Endothelial cell of umbilical vein (primary cell): Measurements from ENCODE around the gene DAB2. TPM values are rescaled to one million over a fixed set of nuclear protein-coding genes. Genes with fewer than 3 reads are reported as not detected.

Source experiments
- BruUV-seq: library from RNA; stranded (reverse); fragments of 400-500 nt; replicated peaks from 2 replicates; lab custom pipeline; 2021; lab: Mats Ljungman, UMichigan
- CTCF ChIA-PET: fragments of 300-600, 350-600 bp; sonication (Branson Sonifier 250); formaldehyde crosslinking; loops from one replicate; lab custom pipeline; 2021; ENCODE audit warnings: antibody characterized with exemption, inconsistent platforms; lab: Charles Lee
- POLR2A ChIA-PET: fragments of 300-600, 350-600 bp; sonication (Branson Sonifier 250); formaldehyde crosslinking; loops from one replicate; lab custom pipeline; 2021; ENCODE audit warnings: antibody characterized with exemption, inconsistent platforms; lab: Charles Lee
- DNase-seq: peaks from one replicate; pipeline ENCODE4 v3.0.0-alpha.2; 2011; ENCODE audit warnings: low read depth, low spot score
- FAIRE-seq: peaks from 2 replicates; lab custom pipeline; 2011; peaks lifted over from hg19 to GRCh38; lab: Jason Lieb, UNC
- H2AFZ ChIP-seq: 2 replicates; pipeline ENCODE4 v1.6.0; 2012; ENCODE audit warnings: low read depth, low read length, control low read depth, inconsistent platforms
- H3K27ac ChIP-seq: 2 replicates; pipeline ENCODE4 v1.5.1; 2011; ENCODE audit warnings: low read depth, mild to moderate bottlenecking, control low read depth, low read length, moderate library complexity; ENCODE audit not compliant: insufficient read depth
- H3K27me3 ChIP-seq, 2 experiments: 2 replicates each; pipeline versions ENCODE4 v1.6.0 to v1.6.1; 2011; ENCODE audit warnings: low read length in 2 of 2, mixed read lengths in 1 of 2; ENCODE audit not compliant: control insufficient read depth in 2 of 2, insufficient read depth in 2 of 2
- H3K36me3 ChIP-seq, 2 experiments: 2 replicates in 1 of 2; 3 replicates in 1 of 2; pipeline ENCODE4 v1.5.1; 2011; ENCODE audit warnings: low read length in 2 of 2, mild to moderate bottlenecking in 1 of 2, moderate library complexity in 1 of 2; ENCODE audit not compliant: control insufficient read depth in 2 of 2, insufficient read depth in 2 of 2; ENCODE audit errors: extremely low read depth in 1 of 2
- H3K4me1 ChIP-seq: 3 replicates; pipeline ENCODE4 v1.5.1; 2011; ENCODE audit warnings: mild to moderate bottlenecking, low read length; ENCODE audit not compliant: control insufficient read depth, insufficient read depth; ENCODE audit errors: extremely low read depth
- H3K4me2 ChIP-seq: 2 replicates; pipeline ENCODE4 v1.6.1; 2011; ENCODE audit warnings: low read length, control low read depth, mixed read lengths; ENCODE audit not compliant: insufficient read depth
- H3K4me3 ChIP-seq, 3 experiments: fragments of 200-600 bp in 1 of 3; sonication (generic), shearing (Covaris generic) in 1 of 3; replicated peaks in 1 of 3; 2 replicates each; pipeline ENCODE4 v1.5.1; 2011 to 2016; ENCODE audit warnings: control low read depth in 3 of 3, low read length in 3 of 3, mild to moderate bottlenecking in 2 of 3, inconsistent platforms in 1 of 3, low read depth in 1 of 3, moderate library complexity in 1 of 3; ENCODE audit not compliant: insufficient read depth in 1 of 3
- H3K79me2 ChIP-seq: 2 replicates; pipeline ENCODE4 v1.6.0; 2012; ENCODE audit warnings: low read length, inconsistent platforms; ENCODE audit not compliant: control insufficient read depth, insufficient read depth
- H3K9ac ChIP-seq: replicated peaks from 2 replicates; pipeline ENCODE3; 2011; ENCODE audit warnings: low read length, control low read depth; ENCODE audit not compliant: insufficient read depth; ENCODE audit errors: extremely low read depth
- H3K9me1 ChIP-seq: replicated peaks from 3 replicates; pipeline ENCODE4 v1.6.0; 2011; ENCODE audit warnings: mild to moderate bottlenecking, low read length; ENCODE audit not compliant: control insufficient read depth, insufficient read depth; ENCODE audit errors: extremely low read depth
- H3K9me3 ChIP-seq: replicated peaks from 2 replicates; pipeline ENCODE4 v1.5.1; 2012; ENCODE audit warnings: low read length, inconsistent platforms; ENCODE audit not compliant: control insufficient read depth, insufficient read depth
- H4K20me1 ChIP-seq: replicated peaks from 2 replicates; pipeline ENCODE3; 2011; ENCODE audit warnings: mild to moderate bottlenecking, low read length; ENCODE audit not compliant: control insufficient read depth, insufficient read depth; ENCODE audit errors: extremely low read depth
- EZH2 ChIP-seq: IDR thresholded peaks from 2 replicates; pipeline ENCODE4 v1.6.1; 2012; ENCODE audit warnings: borderline replicate concordance, low read depth, mild to moderate bottlenecking, moderate library complexity, low read length, inconsistent platforms; ENCODE audit not compliant: severe bottlenecking
- MAX ChIP-seq: IDR thresholded peaks from 2 replicates; pipeline ENCODE4 v1.6.1; 2011; ENCODE audit not compliant: insufficient read depth, insufficient read length
- POLR2A ChIP-seq: IDR thresholded peaks from 2 replicates; pipeline ENCODE4 v1.6.1; 2012; ENCODE audit warnings: low read depth, mild to moderate bottlenecking, control low read depth, low read length
- dilution Hi-C: fragments of 300-500 bp; cut with MboI; formaldehyde crosslinking; loops from one replicate; pipeline ENCODE4 v1.15.0; 2019; ENCODE audit warnings: low sequenced_read_pairs; ENCODE audit not compliant: extremely low pct_ligation_motif_present
- intact Hi-C: fragments of 100-400 bp; cut with micrococcal nuclease; formaldehyde crosslinking; loops from one replicate; pipeline ENCODE4 v1.10.0; 2022
- polyA plus RNA-seq, 4 experiments: library from polyadenylated mRNA; depleted of rRNA in 3 of 4; stranded (reverse) in 3 of 4; unstranded in 1 of 4; fragments of >200 nt; gene quantifications; 2 replicates each; pipeline versions ENCODE4 v1.2.1 to v1.2.3, GENCODE V29; 2011 to 2012; ENCODE audit warnings: missing spikeins in 1 of 4
- total RNA-seq: library from RNA; stranded (reverse); gene quantifications from 2 replicates; pipeline ENCODE4 v1.2.3, GENCODE V29; 2021
- TF ChIP-seq, protein P1 (sequence below), 2 donors: IDR thresholded peaks; 1 replicate in 1 of 2; 2 replicates in 1 of 2; pipeline ENCODE4 v1.5.1; 2011; ENCODE audit warnings: low read length in 2 of 2, mild to moderate bottlenecking in 2 of 2, moderate library complexity in 2 of 2, control low read depth in 1 of 2, inconsistent platforms in 1 of 2, low read depth in 1 of 2; ENCODE audit not compliant: insufficient read depth in 1 of 2; ENCODE audit errors: extremely low read depth in 1 of 2

Gene DAB2
- total and polyA plus RNA-seq, 2 donors (not counting 3 experiments of a cell fraction or from before 2014, with no cell fraction given) = 168 to 283 TPM

DNA sequence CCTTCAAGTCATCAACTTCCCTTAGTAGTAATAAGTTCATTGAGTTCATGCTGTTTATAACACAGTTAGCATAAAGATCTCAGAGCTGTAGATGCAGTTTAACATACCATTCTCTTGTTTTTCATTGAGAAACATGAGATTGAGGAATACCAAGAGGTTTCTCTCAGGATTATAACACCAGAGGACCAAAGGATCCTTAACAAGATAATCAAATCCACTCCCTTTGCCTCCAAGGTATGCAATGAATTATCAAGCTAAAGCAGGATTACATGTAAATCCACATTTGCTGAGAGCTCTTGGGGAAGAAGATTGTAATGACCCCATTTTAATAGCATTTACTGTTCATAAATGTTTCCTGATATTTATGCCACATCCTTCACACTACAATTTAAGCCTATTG is 35.1 kb upstream of the DAB2 start:
- dilution Hi-C loops = no loop called here
- intact Hi-C loops = no loop called here
- ChIA-PET POLR2A (no interaction called here), CTCF (interaction anchor here (1.0 to 1.7 kb wide), 3 partner anchors 13 to 88 kb away, joined by 3 to 9 read pairs (median 5); no protein-coding TSS in a partner anchor)
- Histone ChIP-seq H3K4me2 (no peak overlapping the region), H4K20me1 (no peaks in the 10 kb centered on the region), H3K9me3 (no peaks in the 10 kb centered on the region), H3K27me3 (no peaks in the 10 kb centered on the region), H3K36me3 (no peaks in the 10 kb centered on the region), H3K4me3 (no peak overlapping the region), H3K27ac (no peak overlapping the region), H3K4me1 (no peaks in the 10 kb centered on the region), H3K79me2 (no peaks in the 10 kb centered on the region), H3K9me1 (no peaks in the 10 kb centered on the region), H3K9ac (no peak overlapping the region), H2AFZ (no peak overlapping the region)
- TF ChIP-seq EZH2 = no peak
- TF ChIP-seq, protein P1, sequence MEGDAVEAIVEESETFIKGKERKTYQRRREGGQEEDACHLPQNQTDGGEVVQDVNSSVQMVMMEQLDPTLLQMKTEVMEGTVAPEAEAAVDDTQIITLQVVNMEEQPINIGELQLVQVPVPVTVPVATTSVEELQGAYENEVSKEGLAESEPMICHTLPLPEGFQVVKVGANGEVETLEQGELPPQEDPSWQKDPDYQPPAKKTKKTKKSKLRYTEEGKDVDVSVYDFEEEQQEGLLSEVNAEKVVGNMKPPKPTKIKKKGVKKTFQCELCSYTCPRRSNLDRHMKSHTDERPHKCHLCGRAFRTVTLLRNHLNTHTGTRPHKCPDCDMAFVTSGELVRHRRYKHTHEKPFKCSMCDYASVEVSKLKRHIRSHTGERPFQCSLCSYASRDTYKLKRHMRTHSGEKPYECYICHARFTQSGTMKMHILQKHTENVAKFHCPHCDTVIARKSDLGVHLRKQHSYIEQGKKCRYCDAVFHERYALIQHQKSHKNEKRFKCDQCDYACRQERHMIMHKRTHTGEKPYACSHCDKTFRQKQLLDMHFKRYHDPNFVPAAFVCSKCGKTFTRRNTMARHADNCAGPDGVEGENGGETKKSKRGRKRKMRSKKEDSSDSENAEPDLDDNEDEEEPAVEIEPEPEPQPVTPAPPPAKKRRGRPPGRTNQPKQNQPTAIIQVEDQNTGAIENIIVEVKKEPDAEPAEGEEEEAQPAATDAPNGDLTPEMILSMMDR (IDR thresholded peaks at IDR 0.05; ENCODE audit: extremely low read depth in 1 of 2, insufficient read depth in 1 of 2, low read depth in 1 of 2, low read length in 2 of 2) = no peak
- BruUV-seq = no TSS peak
- DNase-seq (no peak), FAIRE-seq (no peak)

- Histone ChIP-seq H3K9me3 (no peaks in the 10 kb centered on the region), H3K27ac (no peak overlapping the region), H2AFZ (no peak overlapping the region), H3K4me2 (no peak overlapping the region), H3K79me2 (no peaks in the 10 kb centered on the region), H3K4me3 (no peak overlapping the region), H4K20me1 (no peaks in the 10 kb centered on the region), H3K27me3 (no peaks in the 10 kb centered on the region), H3K9me1 (no peaks in the 10 kb centered on the region), H3K4me1 (no peaks in the 10 kb centered on the region), H3K9ac (no peak overlapping the region), H3K36me3 (no peaks in the 10 kb centered on the region)
- ChIA-PET POLR2A (no interaction called here), CTCF (interaction anchor here (1.0 to 1.6 kb wide), 2 partner anchors 12 to 17 kb away, joined by 3 to 5 read pairs; no protein-coding TSS in a partner anchor)
- TF ChIP-seq MAX (no peak), POLR2A (no peak)
- no peak for FAIRE-seq
- dilution Hi-C loops = no loop called here
- intact Hi-C loops = no loop called here
- no TSS peak for BruUV-seq
- DNase-seq = no peak
These were observed 34.3 kb upstream of the DAB2 start for GRCh38 chr5:39459071-39459470.
